NCI-H2196 (cell line): ENCODE results near the gene PRLH.
"Not testable (repeated sequence)": the region's sequence is repeated elsewhere in the genome, so short reads cannot be mapped to it uniquely, and the experiment has no call there.

Experiments
- DNase-seq: peaks from one replicate; lab custom pipeline; 2025; ENCODE audit not compliant: unreplicated experiment; lab: John Stamatoyannopoulos, UW

The PRLH gene

DNA sequence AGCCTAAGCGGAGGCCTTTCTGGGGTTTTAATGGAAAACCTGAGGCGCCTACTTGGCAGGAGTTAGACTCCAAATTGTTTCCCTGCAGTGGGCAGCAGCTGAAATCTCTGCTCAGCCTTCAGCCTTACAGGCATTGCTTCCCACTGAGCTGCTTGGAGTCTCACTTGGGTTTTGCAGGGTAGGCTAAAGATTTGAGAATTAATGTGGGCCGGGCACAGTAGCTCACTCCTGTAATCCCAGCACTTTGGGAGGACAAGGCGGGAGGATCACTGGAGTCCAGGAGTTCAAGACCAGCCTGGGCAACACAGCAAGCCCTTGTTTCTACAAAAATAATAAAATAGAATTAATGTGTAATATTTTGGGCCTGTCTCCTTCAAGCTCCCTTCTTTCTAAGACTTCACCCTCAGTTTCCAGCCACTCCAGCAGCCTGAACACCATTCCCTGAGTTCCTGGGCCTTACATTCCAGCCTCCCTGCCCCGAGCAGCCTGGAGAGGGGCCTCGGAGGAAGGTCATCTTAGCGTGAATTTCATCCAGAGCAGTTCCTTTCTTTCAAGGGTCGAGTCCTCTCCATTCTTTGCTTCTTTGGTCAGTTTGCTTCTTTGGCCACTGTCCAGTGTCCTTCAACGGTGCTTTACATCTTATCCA lies 33.2 kb downstream of the PRLH start:
- DNase-seq: no peak

DNA sequence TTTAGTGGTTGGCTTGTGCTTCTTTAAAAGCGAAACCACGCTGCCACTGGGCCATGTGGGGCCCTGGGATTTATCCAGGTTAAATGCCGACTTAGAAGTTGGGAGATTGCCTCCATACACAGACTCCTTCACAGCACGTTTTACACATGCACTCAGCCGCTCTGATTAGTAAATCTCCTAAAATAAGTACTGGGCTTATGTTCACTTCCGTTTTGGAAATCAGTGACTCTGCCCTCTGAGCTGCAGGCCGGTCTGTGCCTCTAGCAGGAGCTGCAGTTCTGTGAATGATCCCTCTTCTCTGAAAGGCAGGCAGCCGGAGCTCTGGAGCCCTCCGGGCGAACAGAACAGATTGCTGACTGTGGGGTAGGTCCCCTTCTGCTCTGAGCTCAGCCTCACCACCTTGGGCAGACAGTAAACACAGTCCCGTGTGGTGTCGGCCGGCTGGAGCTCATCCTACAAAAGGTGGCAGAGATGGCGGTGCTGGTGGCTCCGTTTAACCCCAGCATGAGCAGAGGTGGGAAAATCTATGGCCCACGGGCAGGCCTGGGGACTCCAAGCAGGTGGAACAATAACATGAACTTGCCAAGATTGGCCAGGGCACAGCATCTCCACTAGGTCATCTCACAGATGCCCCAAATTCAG lies 34.0 kb downstream of the PRLH start:
- DNase-seq: no peak

DNA sequence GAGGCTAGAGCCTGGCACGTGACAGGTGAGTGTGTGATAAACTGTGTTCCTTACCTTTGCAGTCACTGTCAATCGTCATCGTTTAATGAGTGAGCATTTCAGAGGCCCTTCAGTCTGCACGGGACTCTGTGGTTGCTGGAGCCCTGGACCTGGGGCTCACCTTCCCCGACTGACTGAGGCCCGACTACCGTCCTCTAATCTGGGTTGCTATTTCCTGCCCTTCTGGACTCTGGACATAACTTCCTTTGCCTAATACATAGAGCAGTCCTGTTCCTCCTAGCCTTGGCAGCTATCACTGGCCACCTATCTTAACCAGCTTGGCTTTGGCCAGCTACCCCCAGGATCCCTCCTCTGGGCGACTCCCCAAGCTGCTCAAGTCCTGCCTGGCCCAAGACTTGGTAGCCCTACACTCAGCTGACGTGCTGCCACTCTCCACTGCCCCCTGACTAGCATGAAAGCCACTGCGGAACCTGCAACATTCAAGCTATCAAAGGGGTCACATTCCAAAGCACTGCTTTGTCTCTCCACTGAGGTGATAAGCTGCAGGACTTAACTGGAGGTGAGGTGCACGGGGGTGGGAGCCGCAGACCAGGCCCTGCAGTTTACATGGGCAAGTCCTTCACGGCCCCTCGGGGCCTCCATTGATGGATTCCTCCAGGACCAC lies 35.2 kb downstream of the PRLH start:
- no peak for DNase-seq

DNA sequence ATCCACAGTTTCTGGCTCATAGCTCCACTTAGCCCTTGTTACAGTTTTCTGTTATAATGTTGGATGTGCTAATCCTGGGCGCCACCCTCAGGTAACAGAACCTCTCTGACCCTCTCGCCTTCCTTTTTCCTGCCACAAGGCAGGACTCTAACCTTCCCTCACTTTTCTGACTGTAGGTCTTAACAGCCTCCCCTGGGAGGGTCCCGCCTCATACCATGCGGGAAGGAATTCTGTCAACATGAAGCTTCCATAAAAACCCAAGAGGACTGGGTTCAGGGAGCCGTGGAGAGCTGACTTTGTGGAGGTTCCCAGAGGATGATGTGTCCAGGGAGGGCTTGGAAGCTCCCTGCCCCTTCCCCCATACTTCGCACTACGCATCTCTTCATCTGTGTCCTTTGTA lies 36.0 kb downstream of the PRLH start:
- no peak for DNase-seq

DNA sequence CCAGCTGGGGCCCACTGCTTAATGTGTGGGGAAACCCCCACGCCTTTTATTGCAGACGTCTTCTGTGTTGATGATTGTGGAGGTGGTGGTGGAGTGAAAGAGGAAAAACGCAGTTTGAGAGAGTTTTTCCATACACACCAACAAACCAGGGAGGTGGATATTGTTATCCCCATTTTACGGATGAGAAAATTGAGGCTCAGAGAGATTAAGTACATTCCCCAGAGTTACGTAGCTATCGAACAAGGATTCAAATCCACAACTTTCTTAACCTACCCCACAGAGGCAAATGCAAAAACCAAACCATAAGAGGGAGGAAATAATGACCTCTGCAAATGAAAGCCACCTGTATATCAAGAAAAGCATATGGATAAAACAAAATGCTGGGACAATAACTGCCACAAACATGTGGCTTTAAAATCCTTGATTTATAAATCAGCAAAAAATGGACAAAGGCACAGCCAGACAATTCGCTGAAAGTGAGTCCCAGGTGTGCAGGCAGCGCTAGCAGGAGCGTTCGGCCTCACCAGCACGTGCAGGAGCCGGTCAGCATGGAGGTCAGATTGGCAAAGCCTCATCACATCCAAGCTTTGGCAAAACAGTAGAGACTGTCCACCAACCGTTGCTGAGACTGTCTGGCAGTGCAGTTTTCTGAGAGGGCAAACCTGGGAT lies 36.8 kb downstream of the PRLH start:
- no peak for DNase-seq

DNA sequence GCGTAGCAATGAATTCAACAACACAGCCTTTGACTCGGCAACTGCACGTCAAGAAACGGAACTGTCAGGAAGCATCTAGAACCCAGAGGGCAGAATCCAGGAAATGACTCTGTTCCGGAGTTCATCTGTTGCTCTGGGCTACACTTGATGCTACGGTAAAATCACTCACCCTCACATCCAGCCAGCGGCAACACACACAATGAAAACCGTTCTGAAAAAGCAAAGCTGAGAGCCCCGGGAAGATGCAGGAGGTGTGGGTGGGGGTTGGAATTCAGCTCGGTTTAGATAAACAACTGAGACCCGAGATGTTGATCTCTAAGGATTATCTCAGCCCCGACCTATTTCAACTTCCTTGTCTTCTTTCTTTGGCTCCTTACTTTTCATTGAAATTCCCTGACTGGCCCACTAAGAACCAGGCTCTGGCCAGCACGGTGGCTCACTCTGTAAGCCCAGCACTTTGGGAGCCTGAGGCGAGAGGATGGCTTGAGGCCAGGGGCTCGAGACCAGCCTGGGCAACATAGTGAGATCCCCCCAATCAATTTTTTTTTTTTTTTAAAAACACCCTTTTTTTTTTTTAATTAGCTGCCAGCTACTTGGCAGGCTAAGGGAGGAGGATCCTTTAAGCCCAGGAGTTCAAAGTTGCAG lies 37.5 kb downstream of the PRLH start:
- DNase-seq: no peak

DNA sequence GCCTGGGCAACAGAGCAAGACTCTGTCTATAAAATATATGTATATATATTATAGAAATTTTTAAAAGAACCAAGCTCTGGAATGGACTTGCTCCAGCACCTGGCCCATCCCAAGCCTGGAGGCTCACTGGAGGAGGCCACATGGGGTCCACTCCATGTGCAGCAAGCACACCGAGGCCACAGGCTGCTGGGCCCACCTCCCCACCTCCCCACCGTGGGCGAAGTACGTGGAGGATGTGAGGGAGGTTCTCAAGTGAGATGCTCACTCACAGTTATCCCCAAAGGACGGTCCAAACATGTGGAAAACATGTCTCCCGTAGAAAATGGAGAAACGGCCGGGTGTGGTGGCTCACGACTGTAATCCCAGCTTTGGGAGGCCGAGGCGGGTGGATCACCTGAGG lies 38.0 kb downstream of the PRLH start:
- no peak for DNase-seq

DNA sequence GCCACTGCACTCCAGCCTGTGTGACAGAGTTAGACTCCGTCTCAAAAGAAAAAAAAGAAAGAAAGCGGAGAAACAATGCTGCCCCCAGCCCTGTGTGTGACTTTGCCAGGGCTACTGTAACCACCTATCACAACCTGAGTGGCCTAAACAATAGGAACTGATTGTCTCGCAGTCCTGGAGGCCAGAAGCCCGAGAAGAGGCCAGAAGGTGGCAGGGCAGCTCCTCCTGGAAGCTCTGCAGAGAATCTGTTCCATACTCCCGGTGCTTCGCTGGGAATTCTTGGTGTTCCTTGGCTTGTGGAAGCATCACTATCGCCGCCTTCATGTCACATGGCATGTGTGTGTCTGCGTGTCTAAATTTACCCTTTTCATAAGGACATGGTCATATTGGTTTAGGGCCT lies 38.6 kb downstream of the PRLH start:
- DNase-seq: peak; percentile 41

DNA sequence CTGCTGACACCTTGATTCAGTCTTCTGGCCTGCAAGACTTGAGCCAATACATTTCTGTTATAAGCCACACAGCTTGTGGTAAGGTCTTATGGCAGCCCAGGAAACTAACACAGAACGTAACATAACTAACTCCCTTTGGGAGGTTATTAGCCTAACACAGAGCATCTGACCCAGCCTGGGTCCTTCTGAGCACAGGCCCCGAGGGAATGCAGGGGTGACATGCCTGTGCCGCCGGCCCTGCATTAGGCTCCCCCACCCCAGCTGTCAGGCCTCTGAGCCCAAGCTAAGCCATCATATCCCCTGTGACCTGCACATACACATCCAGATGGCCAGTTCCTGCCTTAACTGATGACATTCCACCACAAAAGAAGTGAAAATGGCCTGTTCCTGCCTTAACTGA lies 40.1 kb downstream of the PRLH start:
- DNase-seq: not testable (repeated sequence)

DNA sequence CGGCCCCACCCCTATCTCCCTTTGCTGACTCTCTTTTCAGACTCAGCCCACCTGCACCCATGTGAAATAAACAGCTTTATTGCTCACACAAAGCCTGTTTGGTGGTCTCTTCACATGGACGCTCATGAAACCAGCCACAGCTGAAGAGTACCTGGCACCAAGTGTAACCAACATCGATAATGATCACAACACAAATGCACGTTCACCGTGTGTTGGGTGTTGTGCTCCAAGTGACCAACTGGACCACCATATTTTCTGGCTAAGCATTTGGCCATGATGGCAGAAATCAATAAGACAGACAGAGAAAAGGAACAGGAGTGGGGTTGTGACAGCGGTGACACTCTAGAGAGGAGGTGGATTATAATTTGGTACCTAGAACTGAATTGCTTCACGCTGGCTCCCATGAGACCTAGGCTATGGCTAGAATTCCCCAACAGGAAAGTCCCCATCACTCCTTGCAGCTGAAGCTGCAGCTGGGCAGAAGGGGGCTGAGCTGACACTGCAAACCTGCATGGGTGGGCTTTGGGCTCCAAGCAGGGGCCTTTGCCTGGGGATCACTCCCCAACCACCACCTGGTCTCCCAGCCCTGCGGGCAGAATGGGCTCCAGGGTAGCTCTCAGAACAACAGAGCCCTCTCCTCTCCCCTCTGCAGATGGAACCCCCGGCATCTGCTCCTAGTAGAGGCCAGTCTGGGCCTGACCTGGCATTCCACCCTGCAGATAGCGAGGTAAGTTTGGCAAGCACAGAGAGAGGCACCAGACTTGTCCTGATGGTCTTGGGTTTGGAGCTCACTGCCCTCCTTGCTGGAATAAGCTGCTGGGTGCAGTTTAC lies 46.4 kb downstream of the PRLH start:
- no peak for DNase-seq

DNA sequence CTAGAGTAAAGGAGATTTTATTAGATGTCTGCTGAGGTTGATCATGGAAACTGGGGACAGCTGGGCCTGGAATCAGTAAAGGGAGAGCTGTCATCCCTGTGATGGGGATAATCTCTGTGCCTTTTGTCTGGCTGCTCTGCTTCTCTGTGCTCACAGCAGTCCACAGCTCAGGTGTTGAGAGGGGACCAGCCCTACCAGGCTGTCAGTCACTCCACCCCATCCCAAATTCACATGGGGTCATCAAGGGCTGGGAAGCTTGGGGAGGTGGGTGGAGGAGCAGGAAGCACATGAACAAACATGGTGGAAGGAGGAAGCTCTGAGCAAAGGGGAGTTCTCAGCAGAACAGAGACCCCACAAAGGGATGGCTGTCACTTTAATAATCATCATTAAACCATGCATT lies 47.3 kb downstream of the PRLH start:
- DNase-seq: no peak

DNA sequence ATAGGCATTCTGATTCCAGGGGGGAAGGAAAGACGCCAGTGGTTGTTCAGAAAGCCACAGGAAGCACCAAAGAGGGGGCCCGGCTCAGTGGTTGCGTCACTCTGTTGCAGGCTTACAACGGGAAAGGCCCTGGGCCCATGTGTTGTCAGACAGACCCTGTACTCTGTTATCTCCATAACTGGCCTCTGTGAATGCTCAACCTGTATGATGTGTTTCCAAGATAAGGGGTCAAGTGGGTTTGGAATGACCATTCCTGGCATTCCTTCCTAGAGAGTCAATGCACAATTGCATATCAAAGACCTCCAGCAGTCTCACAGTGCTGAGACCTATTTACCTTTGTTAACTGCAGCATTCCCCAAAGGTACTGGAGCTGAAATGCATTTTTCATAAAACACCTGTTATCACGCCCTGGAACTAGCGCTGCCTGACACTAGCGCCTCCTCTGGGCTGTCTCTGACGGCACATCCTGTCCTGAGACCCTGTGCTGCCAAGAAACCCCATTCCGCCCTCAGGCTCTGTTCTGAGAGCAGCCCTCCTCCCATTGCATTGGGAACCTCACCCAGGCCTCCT lies 47.9 kb downstream of the PRLH start:
- DNase-seq: no peak

DNA sequence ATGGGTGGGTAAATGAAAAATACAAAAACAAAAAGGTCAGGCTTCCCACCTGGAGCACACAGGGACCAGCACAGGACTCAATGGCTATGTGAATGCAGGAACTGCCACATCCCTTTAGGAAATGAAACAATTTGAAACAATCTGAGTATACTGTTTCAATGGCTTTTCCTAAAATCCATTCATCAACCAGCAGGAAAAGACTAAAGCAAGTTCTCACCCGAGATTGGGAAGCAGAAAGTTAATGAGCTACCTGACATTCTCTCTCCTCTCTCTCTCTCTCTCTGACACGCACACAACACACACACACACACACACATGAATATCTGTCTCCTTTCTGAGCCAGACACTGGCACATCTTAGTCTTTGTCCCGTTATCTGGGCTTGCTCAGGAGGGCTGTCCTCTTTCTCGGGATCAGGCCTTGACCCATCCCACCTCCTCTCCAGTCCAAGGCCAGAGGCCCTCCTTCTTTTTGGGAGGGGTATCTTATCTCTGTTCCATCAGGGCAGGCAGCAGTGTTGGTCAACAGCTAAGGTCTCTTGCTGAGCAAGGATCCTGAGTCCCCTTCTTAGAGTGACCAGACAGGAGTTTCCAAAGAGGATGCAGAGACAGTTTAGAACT lies 49.4 kb downstream of the PRLH start:
- DNase-seq: no peak

DNA sequence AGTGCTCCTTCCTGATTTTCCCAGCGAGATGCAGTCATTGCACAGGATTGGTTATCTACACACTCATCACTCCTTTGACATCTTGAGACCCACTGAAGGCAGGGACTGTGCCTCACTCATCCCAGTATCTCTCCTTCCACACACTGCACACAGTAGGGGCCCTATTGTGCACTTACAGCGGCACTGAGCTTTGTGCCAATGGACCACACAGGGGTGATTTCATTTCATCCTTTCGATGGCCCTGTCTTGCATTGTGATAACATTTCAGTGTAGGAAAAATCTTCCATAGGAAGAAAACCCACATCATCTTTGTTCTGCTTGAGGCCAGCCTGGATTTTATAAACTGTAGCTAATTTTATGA lies 50.0 kb downstream of the PRLH start:
- no peak for DNase-seq
